GM21515 (cell line): ENCODE measurements around the gene ARHGEF1.
"Not testable (repeated sequence)": the region's sequence is repeated elsewhere in the genome, so short reads cannot be mapped to it uniquely, and the experiment has no call there.

ENCODE experiments used
- ATAC-seq: cut with Tn5 transposase; IDR thresholded peaks from one replicate; pipeline ENCODE4 v1.9.1; 2021; ENCODE audit not compliant: unreplicated experiment

Gene ARHGEF1

DNA sequence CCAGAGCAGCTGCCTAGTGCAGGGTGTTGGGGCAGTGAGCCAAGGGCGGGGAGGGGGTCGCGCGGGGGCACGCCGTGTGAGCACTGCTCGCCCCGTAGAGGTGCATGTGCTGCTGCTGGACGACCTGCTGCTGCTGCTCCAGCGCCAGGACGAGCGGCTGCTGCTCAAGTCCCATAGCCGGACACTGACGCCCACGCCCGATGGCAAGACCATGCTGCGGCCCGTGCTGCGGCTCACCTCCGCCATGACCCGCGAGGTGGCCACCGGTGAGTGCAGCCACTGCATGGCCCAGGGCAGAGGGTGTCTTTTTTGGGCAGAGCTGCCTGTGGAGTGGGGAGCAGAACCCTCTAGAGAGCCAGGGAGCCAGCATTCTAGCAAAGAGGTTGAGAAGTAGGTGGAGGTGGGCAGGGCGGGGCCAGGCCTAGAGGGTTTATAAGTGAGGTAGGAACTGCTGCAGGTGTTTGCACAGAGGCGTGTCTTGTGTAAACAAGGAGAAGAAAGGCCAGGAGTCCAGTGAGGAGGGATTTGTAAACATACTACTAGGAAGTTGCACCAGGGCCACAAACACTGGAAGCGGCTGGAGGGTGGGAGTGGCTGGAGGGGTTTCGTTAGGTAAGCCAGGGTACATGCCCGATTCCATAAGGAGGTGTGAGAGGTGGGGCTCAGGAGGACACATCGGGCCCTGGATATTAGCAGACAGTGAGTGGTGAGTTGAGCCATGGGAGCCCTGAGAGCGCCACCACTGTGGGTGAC, 21.3 kb downstream of the ARHGEF1 start:
- no peak for ATAC-seq

DNA sequence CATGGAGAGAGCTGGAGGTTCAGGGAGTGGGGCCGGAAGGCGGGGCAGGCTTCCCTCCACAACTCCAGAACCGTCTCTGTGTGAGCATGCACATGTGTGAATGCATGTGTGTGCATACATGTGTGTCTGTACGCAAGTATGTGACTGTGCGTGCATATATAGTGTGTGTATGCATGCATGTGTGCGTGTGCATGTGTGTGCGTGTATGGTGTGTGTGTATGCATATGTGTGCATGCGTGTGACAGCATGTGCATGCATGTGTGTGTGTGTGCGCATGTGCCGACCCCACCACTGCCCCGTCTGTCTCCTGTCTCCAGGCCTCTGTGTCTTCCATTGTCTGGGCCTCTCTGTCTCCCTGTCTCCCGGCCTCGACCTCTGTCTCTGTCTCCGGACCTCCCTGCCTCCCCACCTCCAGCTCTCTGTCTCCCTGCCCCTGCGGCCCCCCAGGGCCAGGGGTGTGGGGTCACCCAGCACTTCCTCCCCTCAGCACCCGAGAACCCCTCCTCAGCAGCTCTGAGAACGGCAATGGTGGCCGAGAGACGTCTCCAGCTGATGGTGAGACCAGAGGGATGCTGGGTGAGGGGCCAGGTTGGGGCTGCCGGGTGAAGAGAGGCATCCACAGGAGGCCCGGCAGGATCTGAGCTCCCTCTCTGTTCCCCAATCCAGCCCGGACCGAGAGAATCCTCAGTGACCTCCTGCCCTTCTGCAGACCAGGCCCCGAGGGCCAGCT, 22.5 kb downstream of the ARHGEF1 start:
- ATAC-seq: no peak

GRCh38 chr19:41906271-41906670, 23.3 kb downstream of the ARHGEF1 start:
- no peak for ATAC-seq

- no peak for ATAC-seq
These were observed 24.1 kb downstream of the ARHGEF1 start for GRCh38 chr19:41906916-41907680.

- no peak for ATAC-seq
These were observed 25.1 kb downstream of the ARHGEF1 start for GRCh38 chr19:41907994-41908615.

GRCh38 chr19:41908724-41909464, 25.9 kb downstream of the ARHGEF1 start:
- ATAC-seq: no peak

GRCh38 chr19:41909706-41910105, 26.7 kb downstream of the ARHGEF1 start:
- ATAC-seq: no peak

DNA sequence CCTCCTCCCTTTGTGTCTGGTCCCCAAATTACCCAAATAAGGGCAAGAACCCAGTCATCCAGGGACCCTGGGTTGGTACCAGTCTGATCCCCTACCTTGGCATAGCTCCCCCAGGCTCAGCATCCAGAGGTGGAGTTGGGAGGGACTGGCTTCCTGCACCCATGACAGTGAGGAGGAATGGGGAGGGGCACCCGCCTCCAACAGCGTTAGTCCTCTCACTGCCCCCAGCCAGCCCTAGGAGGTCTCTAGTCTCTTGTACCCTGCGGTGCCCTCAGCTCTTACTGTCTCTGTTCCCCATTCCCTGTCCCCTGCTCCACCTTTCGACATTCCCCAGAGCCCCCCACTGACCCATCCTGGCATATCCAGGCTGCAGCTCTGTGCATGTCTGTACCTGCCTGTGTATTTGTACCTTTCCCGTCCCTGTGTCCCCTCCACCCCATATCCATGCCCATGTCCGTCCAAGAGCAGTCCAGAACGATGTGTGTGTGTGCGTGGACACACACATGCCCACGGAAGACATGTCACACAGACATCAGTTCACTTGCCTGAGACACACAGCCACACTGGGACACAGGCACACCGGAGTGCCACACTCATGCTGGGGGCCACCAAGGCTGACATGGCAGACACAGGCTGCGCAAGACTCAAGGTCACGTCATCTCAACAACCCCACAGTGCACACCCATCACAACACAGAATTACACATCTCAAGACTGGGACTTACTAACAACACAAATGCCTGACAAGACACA, 27.4 kb downstream of the ARHGEF1 start:
- no peak for ATAC-seq

DNA sequence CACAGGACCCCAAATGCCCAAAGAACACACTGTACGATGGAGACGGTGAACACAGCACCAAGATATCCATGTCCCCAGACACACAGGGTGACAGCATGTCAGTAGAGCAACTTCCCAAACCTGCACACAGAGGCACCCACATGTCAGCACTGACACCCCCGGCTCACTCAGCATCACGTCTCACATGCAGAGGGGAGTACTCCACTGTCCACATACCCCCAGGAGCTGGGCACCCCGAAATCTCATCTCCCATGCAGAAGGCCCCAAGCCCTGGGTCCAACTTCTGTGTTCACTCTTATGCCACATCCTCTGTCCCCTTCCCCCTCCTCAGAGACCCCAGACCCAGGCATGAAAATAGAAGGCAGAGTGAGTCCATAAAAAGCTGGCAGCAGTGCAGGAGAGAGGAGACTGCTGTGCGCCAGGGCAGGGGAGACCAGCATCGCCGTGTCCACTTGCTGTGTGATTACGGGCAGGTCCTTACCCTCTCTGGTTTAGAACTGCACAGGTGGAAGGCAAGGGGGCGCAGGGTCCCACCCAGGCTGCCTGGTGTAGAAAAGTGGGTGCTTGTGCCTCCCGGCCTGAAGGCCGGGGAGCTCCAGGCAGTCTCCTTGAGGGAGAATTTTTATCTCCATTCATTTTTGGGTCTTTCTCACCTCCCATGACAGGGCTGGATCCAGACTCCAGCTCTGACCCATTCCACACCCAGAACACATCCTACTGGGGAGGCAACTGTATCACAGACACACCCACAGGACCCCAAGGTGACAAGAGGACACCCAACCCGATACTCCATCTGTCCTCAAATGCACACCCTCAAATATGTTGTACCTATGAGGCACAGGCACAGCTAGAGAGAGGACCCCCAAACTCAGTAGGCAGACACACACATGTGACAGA, 28.3 kb downstream of the ARHGEF1 start:
- no peak for ATAC-seq

GRCh38 chr19:41911889-41912731, 29.1 kb downstream of the ARHGEF1 start:
- ATAC-seq: no peak

GRCh38 chr19:41912899-41913537, 30.0 kb downstream of the ARHGEF1 start:
- ATAC-seq: no peak

DNA sequence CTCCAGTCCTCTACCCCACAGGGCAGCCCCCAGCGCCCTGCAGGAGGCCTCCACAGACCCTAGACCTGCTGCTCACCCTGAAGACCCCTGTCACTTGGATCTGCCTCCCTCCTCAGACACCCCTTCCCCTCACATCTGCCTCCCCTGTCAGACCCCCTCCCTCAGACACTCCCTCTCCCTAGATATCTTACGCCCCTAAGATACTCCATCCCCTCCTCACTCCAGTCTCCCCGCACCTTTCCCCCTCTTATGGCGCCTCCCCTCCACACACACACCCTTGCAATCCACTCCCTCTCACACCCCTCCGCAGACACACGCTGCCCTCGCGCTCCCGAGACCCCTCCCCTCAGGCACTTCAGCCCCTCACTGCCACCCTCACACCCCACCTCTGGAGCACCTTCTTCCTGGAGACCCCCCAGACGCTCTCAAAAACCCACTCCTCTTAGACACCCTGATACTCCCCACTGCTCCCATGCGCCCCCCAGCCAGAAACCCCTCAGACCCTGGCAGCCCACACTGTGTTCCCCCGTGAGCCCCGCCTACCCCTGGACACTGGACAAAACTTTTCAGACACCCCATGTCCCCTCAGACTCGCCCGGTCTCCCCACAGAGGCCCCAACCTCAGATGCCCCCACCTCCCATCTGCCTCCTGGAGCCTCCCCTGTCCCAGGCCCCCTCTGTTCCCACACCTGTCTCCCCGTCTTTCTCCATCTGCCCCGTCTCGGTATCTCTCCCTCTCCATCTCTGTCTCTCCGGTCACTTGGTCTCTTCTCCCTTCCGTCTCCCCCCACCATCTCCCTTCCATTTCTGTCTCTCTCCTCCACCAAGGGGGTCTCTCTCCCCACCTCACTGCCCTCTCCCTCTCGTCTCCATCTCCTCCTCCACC, 30.8 kb downstream of the ARHGEF1 start:
- ATAC-seq: no peak

DNA sequence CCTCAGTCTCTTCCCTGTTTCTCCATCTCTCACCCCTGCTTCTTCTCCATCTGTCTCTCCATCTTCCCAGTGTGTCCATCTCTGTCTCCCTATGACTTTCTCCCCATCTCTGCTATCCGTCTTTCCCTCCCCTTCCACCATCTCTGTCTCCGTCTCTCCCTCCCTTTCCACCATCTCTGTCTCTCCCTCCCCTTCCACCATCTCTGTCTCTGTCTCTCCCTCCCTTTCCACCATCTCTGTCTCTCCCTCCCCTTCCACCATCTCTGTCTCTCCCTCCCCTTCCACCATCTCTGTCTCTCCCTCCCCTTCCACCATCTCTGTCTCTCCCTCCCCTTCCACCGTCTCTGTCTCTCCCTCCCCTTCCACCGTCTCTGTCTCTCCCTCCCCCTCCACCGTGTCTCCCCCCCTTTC, 31.4 kb downstream of the ARHGEF1 start:
- not testable (repeated sequence) for ATAC-seq

DNA sequence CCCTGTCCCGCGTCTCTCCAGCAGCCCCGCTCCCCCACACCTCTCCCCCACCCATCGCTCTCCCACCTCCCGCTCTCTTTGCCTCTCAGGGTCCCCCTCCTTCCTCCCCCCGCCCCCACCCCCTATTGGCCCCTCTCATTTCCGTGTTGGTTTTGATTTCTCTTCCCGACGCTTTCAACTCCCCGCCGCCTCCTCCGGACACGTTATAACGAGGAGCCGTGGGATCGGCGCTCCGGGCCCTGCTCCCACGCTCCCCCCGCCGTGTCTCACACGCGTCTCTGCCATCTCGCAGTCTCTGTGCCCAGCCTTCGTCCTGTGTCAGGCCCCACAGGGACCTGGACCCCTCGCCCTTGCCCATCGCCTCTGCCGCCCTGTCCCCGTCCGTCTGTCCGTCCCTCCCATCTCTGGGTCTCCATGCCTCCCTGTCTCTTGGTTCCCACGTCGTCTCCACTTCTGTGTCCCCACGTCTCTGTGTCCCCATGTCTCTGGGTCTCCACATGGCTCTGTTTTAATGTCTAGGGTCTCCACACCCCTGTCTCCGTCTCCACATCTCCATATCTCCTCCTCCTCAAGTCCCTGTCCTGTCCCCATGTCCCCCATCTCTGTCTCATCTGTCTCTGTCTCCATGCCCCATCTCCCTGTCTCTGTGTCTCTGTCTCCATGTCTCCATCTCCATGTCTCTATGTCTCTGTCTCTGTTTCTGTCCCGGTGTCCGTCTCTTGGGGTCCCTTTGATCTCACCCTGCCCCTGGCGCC, 32.2 kb downstream of the ARHGEF1 start:
- ATAC-seq: no peak

GRCh38 chr19:41915776-41916414, 32.9 kb downstream of the ARHGEF1 start:
- ATAC-seq: no peak
